BLaER1 treated with 17β-estradiol and CSF1 and Interleukin-3, amounts not matched to agents 10 nM and 100 nM (cell line): ENCODE measurements around the gene SCN1B.

ENCODE experiments used
- H3K27ac ChIP-seq, 11 experiments: shearing (Covaris generic); formaldehyde crosslinking; 2 replicates each; pipeline ENCODE4 v1.8.1; 2022
- H3K27me3 ChIP-seq, 11 experiments: shearing (Covaris generic); formaldehyde crosslinking; 2 replicates each; pipeline ENCODE4 v1.8.1; 2022
- H3K36me3 ChIP-seq, 11 experiments: shearing (Covaris generic); formaldehyde crosslinking; 2 replicates each; pipeline ENCODE4 v1.8.1; 2022
- H3K4me1 ChIP-seq, 10 experiments: shearing (Covaris generic); formaldehyde crosslinking; 2 replicates each; pipeline ENCODE4 v1.8.1; 2022
- H3K4me2 ChIP-seq, 11 experiments: shearing (Covaris generic); formaldehyde crosslinking; 2 replicates each; pipeline ENCODE4 v1.8.1; 2022
- H3K4me3 ChIP-seq, 10 experiments: shearing (Covaris generic); formaldehyde crosslinking; 2 replicates each; pipeline ENCODE4 v1.8.1; 2022
- H3K9ac ChIP-seq, 11 experiments: shearing (Covaris generic); formaldehyde crosslinking; 2 replicates each; pipeline ENCODE4 v1.8.1; 2022
- H3K9me3 ChIP-seq, 11 experiments: shearing (Covaris generic); formaldehyde crosslinking; replicated peaks in 1 of 11; 2 replicates each; pipeline ENCODE4 v1.8.1; 2022
- H4K20me1 ChIP-seq, 11 experiments: shearing (Covaris generic); formaldehyde crosslinking; 2 replicates each; pipeline ENCODE4 v1.8.1; 2022
- Cebpa-rat ChIP-seq, 11 experiments: shearing (Covaris generic); IDR thresholded peaks; 2 replicates each; pipeline ENCODE4 v1.8.1; 2022

SCN1B gene

DNA sequence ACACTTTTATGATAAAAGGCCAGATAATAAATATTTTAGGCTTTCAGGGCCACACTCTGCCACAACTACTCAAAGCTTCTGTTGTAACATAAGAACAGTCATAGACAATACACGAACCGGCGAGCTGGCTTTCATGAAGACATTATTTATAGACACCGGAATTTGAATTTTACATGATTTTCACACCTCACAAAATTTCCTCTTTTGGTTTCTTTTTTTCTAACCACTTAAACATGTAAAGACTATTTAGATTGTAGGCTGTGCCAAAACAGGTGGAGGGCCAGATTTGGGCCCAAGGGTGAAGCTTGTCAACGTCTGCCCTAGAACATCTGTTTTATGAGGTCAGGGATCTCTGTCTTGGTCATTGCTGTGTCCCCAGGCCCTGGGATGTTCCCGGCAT lies 55.7 kb downstream of the SCN1B start:
- peak overlapping the region in 10 of 11 experiments; percentile 4 to 94 (median 69); a peak in 20 of 22 replicates for H3K4me2 ChIP-seq
- H3K4me3 ChIP-seq, result 0 out of 20 replicates have a peak overlapping the region, but pooled peaks of 1 of the 10 experiments have one; percentile 9
- H3K36me3 ChIP-seq, result no peaks in the 10 kb centered on the region
- peaks cover 12 to 100% (median 76%) of the 10 kb centered on the region in 10 experiments for H3K4me1 ChIP-seq
- peaks cover 0 to 12% (median 0%) of the 10 kb centered on the region in 11 experiments; a peak in 4 of 22 replicates for H3K27me3 ChIP-seq
- TF ChIP-seq Cebpa-rat (IDR thresholded peaks at IDR 0.05), result no peak
- H4K20me1 ChIP-seq, result no peaks in the 10 kb centered on the region
- H3K9me3 ChIP-seq, result no peaks in the 10 kb centered on the region
- peak overlapping the region in 5 of 11 experiments; percentile 9 to 67 (median 53); a peak in 8 of 22 replicates for H3K27ac ChIP-seq
- peak overlapping the region in 3 of 11 experiments; percentile 6 to 59 (median 58); a peak in 6 of 22 replicates for H3K9ac ChIP-seq

- peak overlapping the region in 10 of 11 experiments; percentile 4 to 94 (median 69); a peak in 18 of 22 replicates for H3K4me2 ChIP-seq
- no peaks in the 10 kb centered on the region for H3K36me3 ChIP-seq
- peaks cover 12 to 100% (median 77%) of the 10 kb centered on the region in 10 experiments for H3K4me1 ChIP-seq
- H3K27me3 ChIP-seq, result peaks cover 0 to 12% (median 0%) of the 10 kb centered on the region in 11 experiments; a peak in 4 of 22 replicates
- H3K4me3 ChIP-seq, result no peak overlapping the region
- peak overlapping the region in 1 of 11 experiments; percentile 59; a peak in 2 of 22 replicates for H3K9ac ChIP-seq
- H3K27ac ChIP-seq, result peak overlapping the region in 4 of 11 experiments; percentile 2 to 67 (median 31); a peak in 3 of 22 replicates
- H4K20me1 ChIP-seq, result no peaks in the 10 kb centered on the region
- H3K9me3 ChIP-seq, result no peaks in the 10 kb centered on the region
- no peak for TF ChIP-seq Cebpa-rat (IDR thresholded peaks at IDR 0.05)
These were observed 56.2 kb downstream of the SCN1B start for GRCh38 chr19:35086455-35086854.

DNA sequence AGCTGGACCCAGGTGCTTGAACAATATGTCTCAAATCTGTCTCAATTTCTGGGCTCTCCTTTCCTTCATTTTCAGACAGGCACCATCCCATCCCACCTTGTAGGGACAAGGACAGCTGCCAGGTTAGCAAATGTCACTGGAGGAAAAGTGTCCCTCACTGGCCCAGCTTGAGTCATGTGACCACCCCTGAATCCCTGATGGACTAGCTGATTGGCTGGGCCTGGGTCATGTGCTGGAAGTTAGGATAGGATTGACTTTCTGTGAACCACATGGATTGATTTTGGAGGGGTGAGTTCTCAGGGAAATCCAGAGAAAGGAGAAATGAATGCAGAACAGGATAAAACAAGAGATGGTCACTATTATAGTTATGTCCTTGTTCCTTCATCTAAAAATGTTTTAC lies 57.1 kb downstream of the SCN1B start:
- Histone ChIP-seq H3K4me3 (no peak overlapping the region), H3K27me3 (peaks cover 0 to 12% (median 0%) of the 10 kb centered on the region in 11 experiments; a peak in 4 of 22 replicates), H3K4me2 (peak overlapping the region in 6 of 11 experiments; percentile 66 to 94 (median 82); a peak in 9 of 22 replicates), H3K9me3 (no peaks in the 10 kb centered on the region), H4K20me1 (no peaks in the 10 kb centered on the region), H3K9ac (no peak overlapping the region), H3K27ac (no peak overlapping the region), H3K36me3 (no peaks in the 10 kb centered on the region), H3K4me1 (peaks cover 12 to 95% (median 78%) of the 10 kb centered on the region in 10 experiments)
- no peak for TF ChIP-seq Cebpa-rat (IDR thresholded peaks at IDR 0.05)

DNA sequence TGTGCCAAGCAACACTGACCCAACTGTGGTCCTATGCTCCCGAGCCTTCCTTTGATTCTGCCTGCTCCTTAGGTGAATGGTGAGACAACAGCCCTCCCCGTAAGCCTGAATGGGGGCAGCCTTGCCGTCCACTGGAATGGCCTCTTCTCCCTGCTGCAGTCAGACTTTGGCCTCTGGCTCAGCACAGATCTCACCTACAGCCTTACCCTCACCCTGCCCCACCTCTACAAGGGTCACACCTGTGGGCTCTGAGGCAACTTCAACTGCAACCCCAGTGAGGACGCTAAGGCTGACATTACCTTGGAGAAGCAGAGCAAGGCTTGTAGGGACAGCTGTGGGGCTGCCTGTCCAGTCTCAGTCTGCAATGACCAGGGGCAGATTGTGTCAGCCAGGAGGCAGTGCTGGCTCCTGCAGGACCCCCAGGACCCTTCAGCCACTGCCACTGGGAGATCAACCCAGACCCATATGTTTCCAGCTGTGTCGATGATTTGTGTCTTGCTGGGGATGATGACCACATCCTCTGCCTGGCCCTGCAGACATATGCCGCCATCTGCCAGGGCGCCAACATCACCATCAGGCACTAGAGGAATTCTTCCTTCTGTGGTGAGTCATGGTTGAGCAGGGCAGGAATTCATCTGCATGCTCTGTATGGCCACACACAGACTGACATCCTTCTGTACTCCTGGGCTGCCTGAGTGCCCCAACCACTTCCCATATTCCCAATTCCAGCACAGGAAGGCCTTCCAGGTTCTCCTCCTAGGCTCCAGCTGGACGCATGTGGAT lies 58.1 kb downstream of the SCN1B start:
- Histone ChIP-seq H4K20me1 (no peaks in the 10 kb centered on the region), H3K9me3 (no peaks in the 10 kb centered on the region), H3K4me3 (no peak overlapping the region), H3K4me1 (peaks cover 12 to 86% (median 70%) of the 10 kb centered on the region in 10 experiments), H3K27me3 (peaks cover 0 to 12% (median 0%) of the 10 kb centered on the region in 11 experiments; a peak in 4 of 22 replicates), H3K36me3 (no peaks in the 10 kb centered on the region), H3K4me2 (peak overlapping the region; percentile 23 to 94 (median 57); a peak in 21 of 22 replicates), H3K27ac (peak overlapping the region in 2 of 11 experiments; percentile 6 to 43; a peak in 3 of 22 replicates), H3K9ac (no peak overlapping the region)
- TF ChIP-seq Cebpa-rat (IDR thresholded peaks at IDR 0.05), result no peak

DNA sequence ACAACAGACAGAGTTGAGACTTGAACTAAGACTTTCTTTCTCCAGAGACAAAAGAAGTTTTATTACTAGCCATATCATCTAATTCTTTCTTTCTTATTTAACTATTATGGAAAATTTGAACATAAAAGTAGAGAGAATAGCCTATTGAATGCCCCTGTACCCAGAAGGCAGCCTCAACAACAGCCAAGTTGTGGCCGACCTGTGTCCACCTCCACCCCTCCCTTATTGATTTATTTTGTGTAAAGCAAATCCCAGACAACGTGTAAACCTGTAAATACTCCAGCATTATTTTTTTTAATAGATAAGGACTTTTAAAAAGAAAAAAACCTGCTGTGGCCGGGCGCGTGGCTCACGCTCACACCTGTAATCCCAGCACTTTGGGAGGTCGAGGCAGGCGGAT lies 59.3 kb downstream of the SCN1B start:
- Histone ChIP-seq H3K9me3 (no peaks in the 10 kb centered on the region), H3K27me3 (peaks cover 0 to 12% (median 0%) of the 10 kb centered on the region in 11 experiments; a peak in 4 of 22 replicates), H3K4me1 (peaks cover 12 to 74% (median 57%) of the 10 kb centered on the region in 10 experiments), H3K4me2 (peak overlapping the region in 2 of 11 experiments; percentile 88 to 94; a peak in 2 of 22 replicates), H4K20me1 (no peaks in the 10 kb centered on the region), H3K36me3 (no peaks in the 10 kb centered on the region), H3K27ac (no peak overlapping the region), H3K9ac (no peak overlapping the region), H3K4me3 (no peak overlapping the region)
- no peak for TF ChIP-seq Cebpa-rat (IDR thresholded peaks at IDR 0.05)
